ENCODE data around the gene CRHR2.
"Not testable (repeated sequence)": the region's sequence is repeated elsewhere in the genome, so short reads cannot be mapped to it uniquely, and the experiment has no call there.

The CRHR2 gene

DNA sequence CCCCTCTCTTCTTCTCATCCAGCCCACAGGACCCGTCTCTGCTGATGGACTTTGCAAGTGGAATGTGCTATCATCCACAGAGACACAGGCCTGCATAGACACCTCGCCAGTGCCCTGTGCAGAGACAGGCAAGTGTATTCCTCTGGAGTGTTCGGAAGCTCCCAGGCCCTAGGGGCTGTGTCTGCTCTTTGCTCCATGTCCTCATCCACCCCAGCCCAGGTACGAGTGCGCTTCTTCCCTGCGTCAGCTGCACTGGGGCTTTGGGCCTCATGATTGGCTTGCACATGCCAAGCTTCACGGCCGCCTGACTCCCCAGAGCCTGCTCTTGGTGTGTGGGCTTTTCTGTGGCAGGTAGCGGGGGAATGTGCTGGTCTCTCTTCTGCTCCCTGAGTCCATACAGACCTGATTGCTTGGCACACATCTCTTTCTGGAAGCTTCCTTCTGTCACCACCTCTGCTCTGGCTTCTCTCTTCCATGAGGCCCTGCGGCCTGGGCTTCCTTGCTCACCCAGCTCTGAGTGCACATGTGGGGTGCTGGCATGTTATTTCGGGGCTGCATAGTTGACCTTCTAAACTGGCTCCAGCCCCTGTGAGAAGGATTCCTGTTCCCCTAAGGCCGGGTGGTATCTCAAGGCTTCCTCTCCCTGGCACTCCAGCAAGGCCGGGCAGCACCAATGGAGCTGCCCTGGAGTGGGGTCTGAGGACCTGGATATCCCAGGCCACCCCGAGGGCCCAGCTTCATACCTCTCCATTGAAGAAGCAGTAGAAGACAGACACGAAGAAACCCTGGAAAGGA lies 27.8 kb downstream of the CRHR2 start:
- DNase-seq (ENCODE audit: low read depth) = no peak

DNA sequence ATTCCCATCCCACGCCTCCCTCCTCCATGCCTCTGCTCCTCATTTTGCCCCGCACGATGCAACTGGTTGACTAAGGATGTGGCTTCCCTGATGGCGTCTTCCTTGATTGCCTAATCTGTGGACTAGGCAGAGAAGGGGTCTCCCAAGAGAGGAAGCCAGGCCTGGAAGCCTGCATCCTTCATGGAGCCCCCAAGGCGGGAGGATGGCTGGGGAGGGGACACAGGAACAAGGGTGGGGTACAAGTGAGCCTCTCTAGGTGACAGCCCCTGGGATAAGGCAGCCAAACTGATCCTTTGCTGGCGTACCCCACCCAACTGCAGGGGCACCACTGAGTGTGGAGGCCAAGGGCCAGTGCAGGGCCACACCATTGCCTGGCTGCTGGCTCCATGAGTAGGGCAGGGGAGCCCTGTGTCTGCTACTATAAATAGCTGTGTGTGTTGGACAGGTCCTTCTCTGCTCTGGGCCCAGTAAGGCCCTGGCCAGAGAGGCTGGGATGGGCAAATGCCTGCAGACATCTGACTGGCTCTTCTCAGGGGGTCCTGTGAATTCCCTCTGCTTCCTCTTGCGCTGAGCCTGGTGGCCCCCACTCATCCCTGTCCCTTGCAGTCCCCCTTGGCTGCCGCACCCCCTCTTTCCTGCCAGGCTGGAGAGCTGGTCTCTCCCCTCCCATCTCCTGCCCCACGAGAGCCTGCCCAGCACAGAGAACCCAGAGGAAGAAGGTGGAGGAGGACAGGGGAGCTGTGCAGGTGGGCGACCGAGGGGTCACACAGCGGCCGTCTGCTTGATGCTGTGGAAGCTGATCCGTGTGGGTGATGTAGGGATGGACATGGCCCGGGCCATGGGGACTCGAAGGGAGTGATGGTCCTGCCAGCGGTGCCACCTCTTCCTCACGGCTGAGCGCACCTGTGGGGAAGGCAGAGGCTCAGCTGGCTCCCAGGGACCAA lies 29.3 kb downstream of the CRHR2 start:
- DNase-seq (ENCODE audit: low read depth) = no peak

DNA sequence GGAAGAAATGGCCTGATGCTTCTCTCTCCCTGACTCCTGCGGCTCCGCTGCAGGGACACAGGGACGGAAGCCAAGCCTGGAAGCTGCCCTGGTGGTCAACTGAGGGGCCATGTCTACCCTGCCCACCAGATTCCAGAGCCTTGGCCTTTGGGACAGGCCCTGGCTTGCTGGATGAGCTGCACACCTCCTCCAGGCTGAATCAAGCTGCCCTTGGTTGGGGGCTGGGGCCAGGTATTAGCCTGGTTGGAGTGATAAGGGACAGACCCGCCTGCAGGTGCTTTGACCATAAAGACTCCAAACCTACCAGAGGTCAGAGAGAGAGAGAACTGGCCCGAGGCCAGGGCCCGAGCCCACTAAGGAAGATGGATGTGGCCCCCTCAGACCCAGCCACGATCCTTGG lies 30.1 kb downstream of the CRHR2 start:
- DNase-seq (ENCODE audit: low read depth) = no peak

DNA sequence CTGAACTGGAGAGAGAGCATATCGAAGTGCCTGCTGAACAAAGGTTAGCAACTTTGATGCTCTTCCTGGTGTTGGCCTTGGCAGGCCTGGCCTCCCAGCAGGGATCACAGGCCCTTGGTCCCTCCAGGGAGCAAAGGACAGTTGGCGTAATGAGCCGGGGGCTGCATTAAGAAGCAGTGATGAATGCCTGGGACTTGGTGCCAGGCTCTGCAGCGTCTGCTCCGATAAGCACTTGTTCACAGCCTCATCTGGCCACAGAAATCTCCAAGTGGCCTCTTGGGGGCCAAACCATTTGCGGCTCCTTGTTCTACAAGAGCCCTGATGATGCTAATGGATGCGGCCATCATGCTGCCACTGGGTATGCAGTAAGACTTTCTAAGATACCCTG lies 31.8 kb downstream of the CRHR2 start:
- DNase-seq (ENCODE audit: low read depth) = no peak

DNA sequence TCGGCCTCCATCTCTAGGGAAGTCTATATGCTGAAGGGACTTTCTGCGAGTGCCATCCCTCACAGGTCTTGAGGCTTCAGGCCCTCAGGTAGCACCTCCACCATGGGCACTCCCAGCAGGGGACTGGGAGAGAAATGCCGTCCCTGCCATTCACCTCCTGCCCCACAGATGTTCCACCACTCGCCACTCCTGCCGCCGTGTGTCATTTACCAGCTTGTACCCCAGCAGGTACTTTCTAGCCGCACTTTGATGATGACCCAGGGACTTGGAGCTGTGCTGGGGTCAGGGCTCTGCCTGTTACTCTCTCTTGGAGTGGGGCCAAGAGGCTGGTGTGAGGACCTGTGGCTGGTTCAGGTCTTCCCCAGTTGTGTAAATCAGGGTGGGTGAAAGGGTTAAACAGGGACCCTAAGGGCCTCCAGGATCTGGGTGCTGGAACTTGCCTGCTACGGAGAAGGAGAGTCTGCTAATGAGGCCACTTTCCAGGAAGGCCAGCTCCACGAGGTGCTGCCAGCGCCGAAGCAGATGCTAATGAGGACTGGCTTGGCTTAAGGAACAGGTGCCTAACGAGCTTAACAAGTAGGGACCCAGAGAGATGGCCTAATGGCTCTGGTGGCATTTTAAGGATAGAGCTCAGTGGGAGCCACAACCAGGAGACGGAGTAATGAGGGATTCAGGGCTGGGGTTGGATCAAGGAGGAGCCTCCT lies 32.4 kb downstream of the CRHR2 start:
- DNase-seq (ENCODE audit: low read depth) = no peak

DNA sequence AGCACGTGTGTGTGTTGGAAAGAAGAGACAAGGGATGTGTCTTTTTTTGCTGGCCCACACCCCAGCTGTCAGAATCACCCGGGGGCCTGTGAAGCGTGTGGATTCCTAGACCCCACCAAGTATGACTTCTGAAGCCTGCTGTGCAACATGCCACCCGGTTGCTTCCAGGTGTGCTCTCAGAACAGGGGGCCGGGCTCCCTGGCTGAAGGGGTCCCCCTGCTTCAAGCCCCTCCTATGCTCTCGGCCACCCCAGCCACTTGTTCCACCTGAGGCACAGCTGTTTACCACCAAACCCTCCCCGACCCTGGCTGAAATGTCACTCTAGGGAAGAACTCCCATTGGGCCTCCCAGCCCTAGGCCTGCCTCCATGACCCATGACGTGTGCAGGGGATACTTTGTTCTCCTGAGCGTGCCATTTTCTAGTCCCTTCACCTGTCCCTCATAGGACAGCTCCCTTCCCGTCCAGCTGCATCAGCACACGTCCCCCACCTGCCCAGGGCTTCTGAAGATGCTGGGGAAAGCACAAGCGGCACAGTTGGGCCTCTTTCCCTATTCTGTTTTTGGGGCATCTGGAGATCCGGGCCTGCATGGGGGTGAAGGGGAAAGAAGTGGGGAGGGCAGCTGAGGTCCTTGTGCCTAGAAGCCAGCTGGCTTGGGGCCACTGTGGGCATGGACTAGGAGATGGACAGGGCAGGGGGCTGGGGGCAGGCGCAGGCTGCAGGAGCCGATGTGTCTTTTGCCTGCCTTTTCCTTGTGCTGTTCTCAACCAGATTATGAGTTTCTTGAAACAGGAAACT lies 33.3 kb downstream of the CRHR2 start:
- no peak for DNase-seq (ENCODE audit: low read depth)

DNA sequence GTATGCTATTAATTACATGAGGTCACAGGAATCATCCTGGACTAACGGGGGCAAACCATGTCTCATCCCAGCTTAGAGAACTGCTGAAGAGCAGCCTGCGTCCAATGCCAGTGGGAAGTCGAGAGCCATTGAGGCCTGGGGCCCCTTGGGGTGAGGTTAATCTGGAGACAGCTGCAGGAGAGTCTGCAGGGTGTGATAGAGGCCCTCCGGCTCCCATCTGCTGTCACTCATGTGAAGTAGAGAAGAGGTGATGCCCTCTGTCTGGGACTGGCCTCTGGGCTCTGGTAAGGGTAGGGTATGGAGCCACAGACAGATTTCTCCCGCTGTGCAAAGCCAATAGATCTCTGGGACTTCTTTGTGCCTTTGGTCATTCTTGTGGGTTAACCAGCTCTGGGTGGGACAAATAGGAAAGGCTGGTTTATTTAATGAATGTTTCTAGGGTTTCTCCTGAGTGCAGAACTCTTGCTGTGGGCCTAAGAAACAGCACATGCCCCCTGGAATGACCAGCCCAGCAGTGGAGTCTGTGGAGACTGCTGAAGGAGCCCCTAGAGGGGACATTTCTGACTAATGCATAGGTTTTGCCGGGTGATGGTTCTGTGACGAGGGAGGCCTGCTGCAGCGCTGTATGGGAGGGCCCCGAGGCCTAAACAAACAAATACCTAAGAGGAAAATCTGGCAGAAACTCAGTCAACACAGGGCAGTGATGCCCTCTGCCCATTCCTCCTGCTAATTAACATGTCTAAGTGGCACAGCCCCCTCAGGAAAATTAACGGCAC lies 34.5 kb downstream of the CRHR2 start:
- DNase-seq (ENCODE audit: low read depth) = no peak

DNA sequence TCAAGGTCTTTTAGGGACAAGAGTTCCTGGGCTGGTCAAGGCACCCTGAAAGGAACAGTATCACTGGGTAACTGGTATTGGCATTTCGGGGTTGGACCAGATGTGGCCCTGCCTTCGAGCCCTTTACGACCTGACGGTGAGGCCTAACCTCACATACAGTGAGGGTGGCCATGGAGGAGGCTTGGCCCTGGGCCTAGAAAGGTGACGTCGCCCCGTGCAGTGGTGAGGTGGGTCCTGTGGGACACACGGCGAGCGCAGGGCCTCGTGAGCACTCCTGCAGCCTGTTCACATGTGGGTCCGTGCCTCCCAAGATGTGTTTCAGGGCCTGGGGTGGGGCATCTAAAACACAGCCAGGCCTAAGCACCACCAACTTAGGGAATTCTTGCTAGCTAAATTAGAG lies 36.1 kb downstream of the CRHR2 start:
- no peak for DNase-seq (ENCODE audit: low read depth)

DNA sequence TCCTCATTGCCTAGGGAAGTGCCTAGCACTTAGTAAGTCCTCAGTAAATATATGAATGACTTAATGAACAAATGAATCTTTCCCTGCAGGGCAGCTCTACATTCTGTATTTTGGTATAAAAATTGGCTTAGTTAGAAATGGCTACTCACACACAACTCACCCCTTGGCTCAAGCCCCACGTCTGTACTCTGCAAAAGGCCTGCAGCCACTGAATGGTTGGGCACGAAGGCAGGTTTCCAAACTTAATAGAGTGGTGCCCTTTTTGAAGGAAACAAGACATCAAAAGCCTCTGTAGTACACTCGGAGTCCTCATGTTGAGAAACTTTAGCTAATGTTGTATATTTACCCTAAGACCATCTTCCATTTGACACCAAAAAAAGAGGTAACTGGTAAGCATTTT lies 36.6 kb downstream of the CRHR2 start:
- no peak for DNase-seq (ENCODE audit: low read depth)

DNA sequence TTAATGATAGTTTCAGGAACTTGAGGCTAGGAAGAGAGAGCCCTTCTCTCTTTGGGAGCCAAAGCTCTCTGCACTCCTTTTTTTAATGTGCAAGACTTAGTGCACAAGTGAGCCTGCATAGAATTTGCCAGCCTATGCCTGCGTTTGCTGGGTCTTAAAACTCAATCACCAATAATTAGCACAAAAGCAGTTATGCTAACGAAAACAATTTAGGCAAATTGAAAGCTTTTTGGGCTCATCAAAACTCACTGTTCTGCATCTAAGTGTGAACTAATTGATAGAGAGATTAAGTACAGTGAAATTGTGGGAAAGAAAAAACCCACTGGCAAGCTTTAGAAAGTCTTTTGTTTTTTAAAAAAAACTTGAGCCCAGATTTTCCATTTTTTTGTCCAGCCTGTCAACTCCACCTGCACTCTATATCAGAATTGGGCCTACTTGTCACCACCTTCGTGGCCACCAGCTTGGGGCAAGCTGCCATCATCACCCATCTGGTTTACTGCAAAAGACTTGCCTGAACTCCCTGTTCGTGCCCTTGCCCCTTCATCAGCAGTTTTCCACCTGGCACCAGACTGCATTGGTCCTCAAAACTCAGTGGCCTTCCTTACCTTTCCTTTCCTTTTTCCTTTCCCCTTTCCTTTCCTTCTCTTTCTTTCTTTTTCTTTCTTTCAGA lies 37.8 kb downstream of the CRHR2 start:
- DNase-seq (ENCODE audit: low read depth) = no peak

DNA sequence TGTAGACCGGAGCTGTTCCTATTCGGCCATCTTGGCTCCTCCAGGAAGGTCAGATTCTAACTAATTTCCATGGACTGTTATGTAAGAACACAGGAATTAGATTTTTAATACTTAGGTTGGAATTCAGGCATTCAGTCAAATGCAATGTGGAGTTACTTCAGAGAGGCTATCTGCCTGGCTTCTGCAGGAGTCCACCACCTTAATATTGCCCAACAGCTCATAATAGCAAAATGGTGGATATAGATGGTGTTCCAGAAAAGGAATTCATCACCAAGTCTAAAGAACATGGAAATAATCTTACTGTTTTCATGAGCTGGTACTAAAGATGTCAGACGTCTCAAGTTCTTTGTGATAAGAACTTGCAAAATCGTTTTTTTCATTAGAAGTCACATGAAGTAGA lies 39.5 kb downstream of the CRHR2 start:
- no peak for DNase-seq (ENCODE audit: low read depth)

DNA sequence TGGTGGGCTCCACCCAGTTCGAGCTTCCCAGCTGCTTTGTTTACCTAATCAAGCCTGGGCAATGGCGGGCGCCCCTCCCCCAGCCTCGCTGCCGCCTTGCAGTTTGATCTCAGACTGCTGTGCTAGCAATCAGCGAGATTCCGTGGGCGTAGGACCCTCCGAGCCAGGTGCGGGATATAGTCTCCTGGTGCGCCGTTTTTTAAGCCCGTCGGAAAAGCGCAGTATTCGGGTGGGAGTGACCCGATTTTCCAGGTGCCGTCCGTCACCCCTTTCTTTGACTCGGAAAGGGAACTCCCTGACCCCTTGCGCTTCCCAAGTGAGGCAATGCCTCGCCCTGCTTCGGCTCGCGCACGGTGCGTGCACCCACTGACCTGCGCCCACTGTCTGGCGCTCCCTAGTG lies 39.9 kb downstream of the CRHR2 start:
- not testable (repeated sequence) for DNase-seq (ENCODE audit: low read depth)

DNA sequence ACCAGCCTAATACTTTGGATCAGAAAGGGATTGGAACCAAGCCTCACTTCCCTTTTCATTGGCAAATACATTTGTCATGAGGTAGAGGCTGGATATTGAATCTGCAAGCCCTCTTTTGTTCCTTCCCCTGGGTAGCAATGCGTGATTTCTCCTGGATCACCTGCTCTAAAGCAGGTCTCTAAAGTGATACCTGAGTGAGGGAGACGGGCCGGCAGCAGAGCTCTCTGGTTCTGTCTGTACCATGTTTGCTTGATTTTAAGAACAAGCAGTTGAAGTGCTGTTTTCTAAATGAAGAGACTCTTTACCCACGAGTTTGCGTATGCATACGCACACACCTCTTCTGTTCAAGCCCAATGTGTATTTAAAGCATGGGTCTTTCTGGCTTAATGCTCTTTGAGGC lies 46.5 kb downstream of the CRHR2 start:
- no peak for DNase-seq (ENCODE audit: low read depth)

DNA sequence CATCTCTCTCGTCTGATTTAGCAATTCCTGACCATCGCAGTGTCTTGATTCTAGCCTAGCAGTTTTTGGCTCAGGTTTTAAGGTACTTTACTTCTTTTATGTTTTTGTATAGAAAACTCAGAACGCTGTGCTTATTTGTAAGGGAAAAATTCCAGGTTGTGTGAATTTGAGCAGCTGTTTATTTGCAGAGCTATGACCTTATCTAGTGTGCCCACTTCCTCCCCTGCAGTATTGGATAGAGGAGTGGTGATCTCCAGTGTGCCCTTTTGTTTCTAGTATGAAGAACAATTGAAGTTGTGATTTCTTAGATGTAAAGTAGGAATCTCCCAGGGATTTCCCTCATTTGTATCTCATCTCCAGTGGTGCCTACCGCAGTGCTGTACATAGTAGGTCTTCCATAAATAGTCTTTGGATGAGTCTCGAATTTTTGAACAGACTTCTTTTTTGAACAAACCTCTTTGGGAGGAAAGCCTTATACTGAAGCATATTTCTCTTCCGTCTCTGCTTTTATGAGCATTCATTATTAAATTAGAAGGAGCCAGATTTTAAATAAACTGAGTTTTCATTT lies 47.5 kb downstream of the CRHR2 start:
- DNase-seq (ENCODE audit: low read depth) = no peak

DNA sequence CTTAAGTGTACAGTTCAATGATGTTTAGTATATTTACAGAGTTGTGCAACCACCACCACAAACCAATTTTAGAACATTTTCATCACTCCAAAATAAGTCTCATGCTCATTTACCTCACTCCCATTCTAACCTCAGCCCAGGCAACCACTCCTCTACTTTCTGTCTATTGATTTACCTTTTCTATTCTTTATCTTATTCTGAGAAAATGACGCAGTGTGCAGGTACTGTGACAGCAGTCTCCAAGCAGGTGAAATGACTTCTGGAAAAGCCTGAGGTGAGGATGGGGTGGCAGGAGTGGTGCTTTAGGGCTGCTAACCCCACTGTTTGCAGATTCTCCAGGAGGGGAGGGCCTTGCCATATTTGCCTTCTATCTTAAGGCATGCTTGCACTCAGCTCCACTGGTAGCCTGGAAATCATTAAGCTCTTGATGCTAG lies 48.0 kb downstream of the CRHR2 start:
- no peak for DNase-seq (ENCODE audit: low read depth)

DNA sequence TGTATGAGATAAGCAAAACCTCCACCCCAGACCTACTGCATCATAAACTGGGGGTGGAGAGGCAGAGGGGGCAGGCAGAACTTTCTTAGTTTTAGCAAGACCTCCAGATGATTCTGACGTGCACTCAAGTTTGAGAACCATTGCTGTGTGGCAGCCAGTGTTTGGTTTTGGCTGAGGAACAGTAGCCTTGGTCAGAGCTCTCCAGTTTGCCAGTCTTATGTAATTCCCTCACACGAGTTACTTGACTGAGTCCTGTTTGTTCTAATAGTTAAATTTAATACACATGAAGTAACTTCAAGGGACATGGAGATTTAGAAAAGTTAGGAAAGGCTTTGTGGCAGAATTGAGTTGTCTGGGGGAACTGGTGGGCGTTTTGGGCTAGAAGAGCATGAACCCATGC lies 49.0 kb downstream of the CRHR2 start:
- no peak for DNase-seq (ENCODE audit: low read depth)

DNA sequence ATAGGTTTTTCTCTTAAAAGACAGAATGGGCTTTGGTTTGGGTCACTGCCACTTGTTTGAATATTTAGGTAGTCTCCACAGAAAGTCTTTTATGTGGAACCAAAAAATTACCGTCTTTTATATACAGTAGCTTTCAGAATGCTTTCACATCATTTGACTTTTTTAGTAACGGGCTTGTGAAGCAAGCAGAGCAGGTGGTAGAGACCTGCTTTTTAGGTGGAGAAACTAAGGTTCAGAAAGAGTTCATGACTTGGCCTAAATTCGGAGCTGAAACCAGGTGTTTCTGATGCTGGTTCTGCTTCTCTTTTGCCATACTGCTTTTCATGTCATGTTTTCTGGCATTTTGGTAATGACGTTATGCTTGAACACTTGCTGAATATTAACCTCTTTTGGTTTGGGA lies 51.3 kb downstream of the CRHR2 start:
- DNase-seq (ENCODE audit: low read depth) = no peak

DNA sequence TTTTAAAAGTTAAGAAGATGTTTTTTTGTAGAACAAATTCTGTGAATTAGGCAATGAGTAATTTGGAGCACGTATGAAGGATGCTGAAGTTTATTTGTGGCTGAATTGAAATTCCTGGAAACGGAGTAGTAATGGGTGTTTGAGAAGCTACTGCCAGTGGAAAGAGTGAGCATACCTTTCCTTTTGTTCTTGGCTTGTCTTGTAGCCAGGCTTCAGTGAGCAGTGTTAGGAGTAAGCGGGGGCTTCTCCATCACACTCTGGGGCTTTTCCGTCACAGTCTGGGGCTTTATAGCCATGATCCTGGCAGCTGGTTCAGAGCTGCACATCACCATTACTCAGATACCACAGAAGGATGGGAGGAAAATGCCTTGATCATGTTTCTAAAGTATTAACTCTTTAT lies 55.2 kb downstream of the CRHR2 start:
- DNase-seq (ENCODE audit: low read depth) = no peak

DNA sequence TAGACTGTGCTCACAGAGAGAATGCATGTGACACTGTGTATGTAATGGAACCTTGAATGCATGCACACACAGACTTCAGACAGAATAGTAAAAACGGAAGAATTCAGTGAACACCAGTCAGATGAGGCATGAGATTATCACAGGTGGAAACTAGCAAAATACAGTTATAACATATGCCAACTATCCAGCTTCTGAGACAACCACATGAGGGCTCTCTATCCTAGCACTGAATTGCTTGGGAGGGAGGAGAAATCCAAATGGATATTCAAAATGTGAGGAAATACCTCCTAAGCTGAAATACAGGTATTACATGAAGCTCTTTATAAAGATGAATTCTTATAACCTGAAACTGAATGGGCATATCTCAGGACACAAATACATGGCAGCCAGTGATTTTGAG lies 57.0 kb downstream of the CRHR2 start:
- no peak for DNase-seq (ENCODE audit: low read depth)

DNA sequence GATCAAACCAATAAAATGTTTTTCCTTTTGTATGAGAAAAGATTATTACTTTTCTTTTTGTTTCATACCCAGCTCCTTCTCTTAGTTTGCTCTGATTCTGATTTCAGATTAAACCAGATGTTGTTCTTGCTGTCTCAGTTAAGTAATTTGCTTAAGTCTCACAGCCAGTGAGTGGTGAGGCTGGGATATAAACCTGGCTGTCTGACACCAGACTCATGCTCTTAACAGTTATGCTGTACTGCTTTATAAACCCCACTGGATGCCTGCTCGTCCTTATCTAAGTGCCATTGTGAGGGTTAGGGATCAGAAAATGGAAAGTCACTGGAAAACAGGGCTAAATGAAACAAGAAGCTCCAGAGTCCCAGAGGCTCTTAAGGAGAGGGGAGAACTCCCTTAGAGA lies 63.3 kb downstream of the CRHR2 start:
- no peak for DNase-seq (ENCODE audit: low read depth)
